ENCODE results near the gene CLEC2L. TPM values are rescaled to one million over a fixed set of nuclear protein-coding genes. Genes with fewer than 3 reads are reported as not detected.

The CLEC2L gene
- total RNA-seq, 1 experiment from 2014 or later = not detected

DNA sequence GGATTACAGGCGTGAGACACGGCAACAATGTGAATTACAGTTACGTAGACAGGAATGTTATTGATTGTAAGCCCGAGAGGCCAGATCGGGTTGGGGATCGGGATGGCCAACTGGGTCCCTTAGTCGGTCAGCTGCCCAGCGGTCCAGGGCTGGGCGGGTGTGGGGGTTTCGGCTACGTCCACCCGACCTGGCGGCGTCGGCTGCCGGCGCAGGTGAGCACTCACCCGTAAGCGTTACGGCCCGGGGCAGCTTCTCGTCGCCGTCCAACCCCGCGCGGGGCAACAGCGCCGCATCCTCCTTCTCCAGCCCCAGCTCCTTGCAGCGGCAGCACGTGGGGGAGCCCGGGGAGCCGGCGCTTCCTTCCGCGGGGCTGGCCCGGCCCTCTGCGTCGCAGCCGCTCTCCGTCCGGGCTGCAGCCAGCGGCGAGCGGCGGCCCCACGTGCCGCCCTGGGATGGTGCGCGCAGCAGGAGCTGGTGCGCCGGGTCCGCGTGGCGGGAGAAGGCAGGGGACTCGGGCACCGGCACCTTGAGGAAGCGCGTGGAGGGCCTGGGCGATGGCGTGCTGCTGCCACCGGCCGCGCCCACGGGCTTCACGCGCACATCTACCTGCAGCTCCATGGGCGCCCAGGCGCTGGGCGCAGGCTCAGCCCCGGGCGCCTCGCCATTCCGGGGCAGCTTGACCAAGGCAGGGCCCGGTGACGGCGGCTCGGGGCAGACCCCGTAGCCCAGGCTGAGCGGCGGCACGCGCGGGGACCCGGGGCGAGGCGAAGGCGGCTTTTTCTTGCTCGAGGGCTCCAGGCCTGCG is 40.6 kb upstream of the CLEC2L start:
- no peak overlapping the region for H3K27ac ChIP-seq

DNA sequence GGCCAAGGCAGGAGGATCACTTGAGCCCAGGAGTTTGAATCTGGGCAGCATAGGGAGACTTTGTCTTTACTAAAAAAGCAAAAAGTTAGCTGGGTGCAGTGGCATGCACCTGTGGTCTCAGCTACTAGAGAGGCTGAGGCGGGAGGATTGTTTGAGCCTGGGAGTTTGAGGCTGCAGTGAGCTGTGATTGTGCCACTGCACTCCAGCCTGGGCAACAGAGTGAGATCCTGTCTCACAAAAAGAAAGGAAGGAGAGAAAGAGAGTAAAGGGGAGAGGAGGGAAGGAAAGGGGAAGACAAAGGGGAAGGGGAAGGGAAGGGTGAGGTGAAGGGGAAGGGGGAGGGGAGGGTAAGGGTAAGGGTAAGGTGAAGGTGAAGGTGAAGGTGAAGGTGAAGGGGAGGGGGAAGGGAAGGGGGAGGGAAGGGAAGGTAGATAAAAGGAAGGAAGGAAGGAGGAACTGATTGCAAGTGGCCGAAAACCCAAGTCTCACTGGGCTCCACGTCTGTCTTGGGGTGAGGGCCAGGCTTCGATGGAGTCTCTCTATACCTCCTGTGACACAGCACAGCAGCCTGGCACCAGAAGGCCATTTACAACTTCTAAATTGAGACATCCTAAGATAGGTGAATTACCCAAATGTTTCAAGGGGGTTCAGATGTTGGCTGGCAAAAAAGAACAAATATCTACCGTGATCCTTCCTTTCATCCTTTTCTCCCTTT is 36.0 kb upstream of the CLEC2L start:
- Histone ChIP-seq H2AFZ (no peak overlapping the region), H3K27me3 (ENCODE audit: insufficient read depth, low read depth) (no peaks in the 10 kb centered on the region), H3K36me3 (ENCODE audit: low read depth) (no peaks in the 10 kb centered on the region), H3K27ac (no peak overlapping the region), H4K20me1 (ENCODE audit: insufficient read depth) (no peaks in the 10 kb centered on the region), H3K4me2 (no peak overlapping the region), H3K4me1 (replicated peaks; ENCODE audit: insufficient read depth) (no peaks in the 10 kb centered on the region), H3K9me3 (ENCODE audit: insufficient read depth, low read depth) (0 out of 2 replicates have a peak, but pooled peaks cover 3% of the 10 kb centered on the region), H3F3A (ENCODE audit: insufficient read depth, low read depth) (peaks cover 2% of the 10 kb centered on the region; the same call in 1 of the 2 replicates), H3K9me2 (ENCODE audit: insufficient read depth) (no peaks in the 10 kb centered on the region), H3K4me3 (no peak overlapping the region), H3K79me2 (ENCODE audit: low read depth) (no peaks in the 10 kb centered on the region)
- intact Hi-C loops (cut with micrococcal nuclease; ENCODE audit: unreplicated experiment) = no loop called here
- DNase-seq = no peak
- POLR2A ChIA-PET (ENCODE audit: unreplicated experiment) = no interaction called here
- no TSS peak for BruUV-seq (replicated peaks)
- TF ChIP-seq EZH2 (IDR thresholded peaks at IDR 0.05; ENCODE audit: low read depth) = no peak
- TF ChIP-seq, protein P1, sequence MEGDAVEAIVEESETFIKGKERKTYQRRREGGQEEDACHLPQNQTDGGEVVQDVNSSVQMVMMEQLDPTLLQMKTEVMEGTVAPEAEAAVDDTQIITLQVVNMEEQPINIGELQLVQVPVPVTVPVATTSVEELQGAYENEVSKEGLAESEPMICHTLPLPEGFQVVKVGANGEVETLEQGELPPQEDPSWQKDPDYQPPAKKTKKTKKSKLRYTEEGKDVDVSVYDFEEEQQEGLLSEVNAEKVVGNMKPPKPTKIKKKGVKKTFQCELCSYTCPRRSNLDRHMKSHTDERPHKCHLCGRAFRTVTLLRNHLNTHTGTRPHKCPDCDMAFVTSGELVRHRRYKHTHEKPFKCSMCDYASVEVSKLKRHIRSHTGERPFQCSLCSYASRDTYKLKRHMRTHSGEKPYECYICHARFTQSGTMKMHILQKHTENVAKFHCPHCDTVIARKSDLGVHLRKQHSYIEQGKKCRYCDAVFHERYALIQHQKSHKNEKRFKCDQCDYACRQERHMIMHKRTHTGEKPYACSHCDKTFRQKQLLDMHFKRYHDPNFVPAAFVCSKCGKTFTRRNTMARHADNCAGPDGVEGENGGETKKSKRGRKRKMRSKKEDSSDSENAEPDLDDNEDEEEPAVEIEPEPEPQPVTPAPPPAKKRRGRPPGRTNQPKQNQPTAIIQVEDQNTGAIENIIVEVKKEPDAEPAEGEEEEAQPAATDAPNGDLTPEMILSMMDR (conservative IDR thresholded peaks at IDR 0.05) = no peak
- CTCF ChIA-PET = interaction anchor here (1.0 kb wide), 1 partner anchor 53 kb away, joined by 3 read pairs; no protein-coding TSS in a partner anchor

More for the DNA sequence above, 40.6 kb upstream of the CLEC2L start:
- H3K4me2 ChIP-seq = peak overlapping the region; percentile 52; the same call in 1 of the 2 replicates
- no TSS peak for BruUV-seq (replicated peaks)
- DNase-seq = no peak
- H3K27me3 ChIP-seq (ENCODE audit: insufficient read depth, low read depth) = no peaks in the 10 kb centered on the region
- no peaks in the 10 kb centered on the region for H3K9me2 ChIP-seq (ENCODE audit: insufficient read depth)
- CTCF ChIA-PET = no interaction called here
- H3K4me3 ChIP-seq = no peak overlapping the region
- no peaks in the 10 kb centered on the region for H3K9me3 ChIP-seq (ENCODE audit: insufficient read depth, low read depth)
- TF ChIP-seq EZH2 (IDR thresholded peaks at IDR 0.05; ENCODE audit: low read depth) = no peak
- TF ChIP-seq, protein P1 (conservative IDR thresholded peaks at IDR 0.05) = no peak
- H3K79me2 ChIP-seq (ENCODE audit: low read depth) = no peaks in the 10 kb centered on the region
- no peaks in the 10 kb centered on the region for H3F3A ChIP-seq (ENCODE audit: insufficient read depth, low read depth)
- POLR2A ChIA-PET (ENCODE audit: unreplicated experiment) = no interaction called here
- no peaks in the 10 kb centered on the region for H3K4me1 ChIP-seq (replicated peaks; ENCODE audit: insufficient read depth)
- intact Hi-C loops (cut with micrococcal nuclease; ENCODE audit: unreplicated experiment) = no loop called here
- no peak overlapping the region for H2AFZ ChIP-seq
- no peaks in the 10 kb centered on the region for H4K20me1 ChIP-seq (ENCODE audit: insufficient read depth)
- no peaks in the 10 kb centered on the region for H3K36me3 ChIP-seq (ENCODE audit: low read depth)

DNA sequence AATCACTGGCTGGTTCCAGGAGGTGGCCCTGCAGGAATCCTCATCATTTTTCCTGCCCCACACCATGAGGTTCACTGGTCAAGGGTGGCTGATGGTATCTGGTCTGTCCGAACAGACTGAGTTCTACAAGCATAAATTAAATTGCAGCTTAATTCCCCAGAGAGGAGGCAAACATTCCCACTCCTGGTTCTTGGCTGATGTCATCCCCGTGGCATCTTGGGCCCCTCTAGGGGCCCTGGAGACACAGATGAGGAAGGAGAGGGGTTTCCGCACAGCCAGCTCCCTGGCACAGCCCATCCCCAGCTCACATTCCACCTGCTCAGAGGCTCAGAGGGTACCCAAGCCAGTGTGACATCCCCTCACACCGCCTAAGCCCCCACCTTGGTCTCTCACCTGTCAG is 34.7 kb upstream of the CLEC2L start:
- BruUV-seq (replicated peaks) = no TSS peak
- no peaks in the 10 kb centered on the region for H3K79me2 ChIP-seq (ENCODE audit: low read depth)
- H3F3A ChIP-seq (ENCODE audit: insufficient read depth, low read depth) = peaks cover 2% of the 10 kb centered on the region; the same call in 1 of the 2 replicates
- 0 out of 2 replicates have a peak, but pooled peaks cover 3% of the 10 kb centered on the region for H3K9me3 ChIP-seq (ENCODE audit: insufficient read depth, low read depth)
- no peaks in the 10 kb centered on the region for H3K36me3 ChIP-seq (ENCODE audit: low read depth)
- H3K27ac ChIP-seq = no peak overlapping the region
- H3K4me2 ChIP-seq = no peak overlapping the region
- ChIA-PET CTCF (no interaction called here), POLR2A (ENCODE audit: unreplicated experiment) (interaction anchor here (0.7 kb wide), 1 partner anchor 502 kb away, joined by 10 read pairs; no protein-coding TSS in a partner anchor)
- H3K4me1 ChIP-seq (replicated peaks; ENCODE audit: insufficient read depth) = no peaks in the 10 kb centered on the region
- no peak for DNase-seq
- intact Hi-C loops (cut with micrococcal nuclease; ENCODE audit: unreplicated experiment) = no loop called here
- H2AFZ ChIP-seq = no peak overlapping the region
- TF ChIP-seq EZH2 (IDR thresholded peaks at IDR 0.05; ENCODE audit: low read depth) = no peak
- TF ChIP-seq, protein P1 (conservative IDR thresholded peaks at IDR 0.05) = no peak
- no peaks in the 10 kb centered on the region for H4K20me1 ChIP-seq (ENCODE audit: insufficient read depth)
- H3K9me2 ChIP-seq (ENCODE audit: insufficient read depth) = no peaks in the 10 kb centered on the region
- H3K4me3 ChIP-seq = no peak overlapping the region
- no peaks in the 10 kb centered on the region for H3K27me3 ChIP-seq (ENCODE audit: insufficient read depth, low read depth)

All from PC-9 (cell line).